ENCODE measurements around the gene DHX40.

DNA sequence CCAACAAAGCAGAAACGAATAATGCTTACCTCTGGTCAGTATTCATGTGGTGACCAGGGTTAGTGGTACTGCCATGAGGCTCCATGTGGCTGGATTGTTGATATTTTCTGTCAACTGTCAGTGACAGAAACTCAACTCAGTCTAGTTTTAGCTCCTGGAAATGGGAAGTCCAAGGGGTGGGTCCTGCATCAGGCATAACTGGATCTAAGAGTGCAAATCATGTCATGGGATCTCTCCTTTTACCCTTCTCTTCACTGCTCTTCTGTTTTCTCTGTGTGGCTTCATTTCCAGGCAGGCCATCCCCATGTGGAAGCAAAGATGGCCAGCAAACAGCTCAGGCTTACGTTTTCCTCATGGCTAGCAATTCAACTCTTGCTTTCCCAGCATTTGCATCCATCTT lies 39.0 kb upstream of the DHX40 start:
- TF ChIP-seq, protein P1, sequence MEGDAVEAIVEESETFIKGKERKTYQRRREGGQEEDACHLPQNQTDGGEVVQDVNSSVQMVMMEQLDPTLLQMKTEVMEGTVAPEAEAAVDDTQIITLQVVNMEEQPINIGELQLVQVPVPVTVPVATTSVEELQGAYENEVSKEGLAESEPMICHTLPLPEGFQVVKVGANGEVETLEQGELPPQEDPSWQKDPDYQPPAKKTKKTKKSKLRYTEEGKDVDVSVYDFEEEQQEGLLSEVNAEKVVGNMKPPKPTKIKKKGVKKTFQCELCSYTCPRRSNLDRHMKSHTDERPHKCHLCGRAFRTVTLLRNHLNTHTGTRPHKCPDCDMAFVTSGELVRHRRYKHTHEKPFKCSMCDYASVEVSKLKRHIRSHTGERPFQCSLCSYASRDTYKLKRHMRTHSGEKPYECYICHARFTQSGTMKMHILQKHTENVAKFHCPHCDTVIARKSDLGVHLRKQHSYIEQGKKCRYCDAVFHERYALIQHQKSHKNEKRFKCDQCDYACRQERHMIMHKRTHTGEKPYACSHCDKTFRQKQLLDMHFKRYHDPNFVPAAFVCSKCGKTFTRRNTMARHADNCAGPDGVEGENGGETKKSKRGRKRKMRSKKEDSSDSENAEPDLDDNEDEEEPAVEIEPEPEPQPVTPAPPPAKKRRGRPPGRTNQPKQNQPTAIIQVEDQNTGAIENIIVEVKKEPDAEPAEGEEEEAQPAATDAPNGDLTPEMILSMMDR (IDR thresholded peaks at IDR 0.05) = no peak
- TF ChIP-seq POLR2A (IDR thresholded peaks at IDR 0.05) = no peak
- no peak for TF ChIP-seq EP300 (IDR thresholded peaks at IDR 0.05)
